Measurements from ENCODE around the gene NAA60. TPM values are rescaled to one million over a fixed set of nuclear protein-coding genes. Genes with fewer than 3 reads are reported as not detected.

Gene NAA60
- total RNA-seq, 3 donors from 2014 or later, result 25.4 to 25.9 (median 25.5) TPM

GRCh38 chr16:3458278-3458851, 14.9 kb downstream of the NAA60 start:
- Histone ChIP-seq H3K36me3 (no peaks in the 10 kb centered on the region), H3K27me3 (no peaks in the 10 kb centered on the region), H3K9me3 (no peaks in the 10 kb centered on the region), H3K27ac (peak overlapping the region; percentile 96), H3K4me1 (peaks cover 0 to 3% of the 10 kb centered on the region in 2 donors), H3K4me3 (peak overlapping the region; percentile 82 to 91 (median 86))
- intact Hi-C loops (cut with DNase I; ENCODE audit: low total_unique reads), result no loop called here
- TF ChIP-seq, protein P1, sequence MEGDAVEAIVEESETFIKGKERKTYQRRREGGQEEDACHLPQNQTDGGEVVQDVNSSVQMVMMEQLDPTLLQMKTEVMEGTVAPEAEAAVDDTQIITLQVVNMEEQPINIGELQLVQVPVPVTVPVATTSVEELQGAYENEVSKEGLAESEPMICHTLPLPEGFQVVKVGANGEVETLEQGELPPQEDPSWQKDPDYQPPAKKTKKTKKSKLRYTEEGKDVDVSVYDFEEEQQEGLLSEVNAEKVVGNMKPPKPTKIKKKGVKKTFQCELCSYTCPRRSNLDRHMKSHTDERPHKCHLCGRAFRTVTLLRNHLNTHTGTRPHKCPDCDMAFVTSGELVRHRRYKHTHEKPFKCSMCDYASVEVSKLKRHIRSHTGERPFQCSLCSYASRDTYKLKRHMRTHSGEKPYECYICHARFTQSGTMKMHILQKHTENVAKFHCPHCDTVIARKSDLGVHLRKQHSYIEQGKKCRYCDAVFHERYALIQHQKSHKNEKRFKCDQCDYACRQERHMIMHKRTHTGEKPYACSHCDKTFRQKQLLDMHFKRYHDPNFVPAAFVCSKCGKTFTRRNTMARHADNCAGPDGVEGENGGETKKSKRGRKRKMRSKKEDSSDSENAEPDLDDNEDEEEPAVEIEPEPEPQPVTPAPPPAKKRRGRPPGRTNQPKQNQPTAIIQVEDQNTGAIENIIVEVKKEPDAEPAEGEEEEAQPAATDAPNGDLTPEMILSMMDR (IDR thresholded peaks at IDR 0.05), result no peak
- no peak for TF ChIP-seq POLR2A (IDR thresholded peaks at IDR 0.05)
- TF ChIP-seq POLR2AphosphoS5 (IDR thresholded peaks at IDR 0.05), result no peak
- DNase-seq (ENCODE audit: low spot score in 2 of 2), result no peak

- peaks cover 0 to 3% of the 10 kb centered on the region in 2 donors for H3K4me1 ChIP-seq
- no peak for TF ChIP-seq POLR2AphosphoS5 (IDR thresholded peaks at IDR 0.05)
- no peak for TF ChIP-seq POLR2A (IDR thresholded peaks at IDR 0.05)
- TF ChIP-seq, protein P1 (IDR thresholded peaks at IDR 0.05), result no peak
- H3K27ac ChIP-seq, result peak overlapping the region; percentile 96
- no peak for DNase-seq (ENCODE audit: low spot score in 2 of 2)
- intact Hi-C loops (cut with DNase I; ENCODE audit: low total_unique reads), result no loop called here
- H3K4me3 ChIP-seq, result peak overlapping the region; percentile 82 to 91 (median 86)
- no peaks in the 10 kb centered on the region for H3K27me3 ChIP-seq
- H3K36me3 ChIP-seq, result no peaks in the 10 kb centered on the region
- H3K9me3 ChIP-seq, result no peaks in the 10 kb centered on the region
These were observed 15.4 kb downstream of the NAA60 start for GRCh38 chr16:3458852-3459361.

GRCh38 chr16:3459401-3460090, 16.1 kb downstream of the NAA60 start:
- Histone ChIP-seq H3K9me3 (no peaks in the 10 kb centered on the region), H3K27ac (peak overlapping the region in 1 of 2 donors; percentile 96), H3K36me3 (no peaks in the 10 kb centered on the region), H3K4me3 (peak overlapping the region; percentile 82 to 91 (median 86)), H3K4me1 (peaks cover 0 to 3% of the 10 kb centered on the region in 2 donors), H3K27me3 (no peaks in the 10 kb centered on the region)
- no peak for TF ChIP-seq POLR2A (IDR thresholded peaks at IDR 0.05)
- TF ChIP-seq, protein P1 (IDR thresholded peaks at IDR 0.05), result no peak
- TF ChIP-seq POLR2AphosphoS5 (IDR thresholded peaks at IDR 0.05), result no peak
- no peak for DNase-seq (ENCODE audit: low spot score in 2 of 2)
- intact Hi-C loops (cut with DNase I; ENCODE audit: low total_unique reads), result no loop called here

- DNase-seq (ENCODE audit: low spot score in 2 of 2), result no peak
- H3K4me1 ChIP-seq, result peaks cover 0 to 3% of the 10 kb centered on the region in 2 donors
- intact Hi-C loops (cut with DNase I; ENCODE audit: low total_unique reads), result no loop called here
- no peak overlapping the region for H3K4me3 ChIP-seq
- TF ChIP-seq, protein P1 (IDR thresholded peaks at IDR 0.05), result no peak
- H3K27ac ChIP-seq, result no peak overlapping the region
- H3K36me3 ChIP-seq, result no peaks in the 10 kb centered on the region
- H3K9me3 ChIP-seq, result no peaks in the 10 kb centered on the region
- H3K27me3 ChIP-seq, result no peaks in the 10 kb centered on the region
These were observed 16.6 kb downstream of the NAA60 start for GRCh38 chr16:3460121-3460520.

GRCh38 chr16:3460585-3460984, 17.1 kb downstream of the NAA60 start:
- Histone ChIP-seq H3K4me3 (no peak overlapping the region), H3K27me3 (no peaks in the 10 kb centered on the region), H3K4me1 (peaks cover 0 to 3% of the 10 kb centered on the region in 2 donors), H3K9me3 (no peaks in the 10 kb centered on the region), H3K27ac (no peak overlapping the region), H3K36me3 (no peaks in the 10 kb centered on the region)
- DNase-seq (ENCODE audit: low spot score in 2 of 2), result no peak
- intact Hi-C loops (cut with DNase I; ENCODE audit: low total_unique reads), result no loop called here
- TF ChIP-seq POLR2A (IDR thresholded peaks at IDR 0.05) (no peak), POLR2AphosphoS5 (IDR thresholded peaks at IDR 0.05) (no peak)
- TF ChIP-seq, protein P1 (IDR thresholded peaks at IDR 0.05), result no peak
